Measurements from ENCODE around the gene ECSIT.
"Not testable (repeated sequence)": the region's sequence is repeated elsewhere in the genome, so short reads cannot be mapped to it uniquely, and the experiment has no call there.

DNA sequence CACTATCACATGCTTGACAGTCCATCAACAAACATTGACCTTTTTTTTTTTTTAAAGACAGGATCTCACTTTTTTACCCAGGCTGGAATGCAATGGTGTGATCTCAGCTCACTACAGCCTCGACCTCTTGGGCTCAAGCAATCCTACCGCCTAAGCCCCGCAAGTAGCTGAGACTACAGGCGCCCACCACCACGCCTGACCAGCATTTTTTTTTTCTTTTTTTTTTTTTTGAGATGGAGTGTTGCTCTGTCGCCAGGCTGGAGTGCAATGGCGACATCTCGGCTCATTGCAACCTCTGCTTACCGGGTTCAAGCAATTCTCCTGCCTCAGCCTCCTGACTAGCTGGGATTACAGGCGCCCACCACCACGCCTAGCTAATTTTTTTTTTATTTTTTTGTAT, 70.0 kb downstream of the ECSIT start:
- TF ChIP-seq ZNF274 (IDR thresholded peaks at IDR 0.05; ENCODE audit: low read depth, low read length); SUZ12 (IDR thresholded peaks at IDR 0.05; ENCODE audit: extremely low read depth, insufficient read depth, insufficient read length): not testable (repeated sequence)

All from NT2/D1 (cell line).